Skeletal muscle cell (primary cell): ENCODE data around the gene MND1.
"Not testable (repeated sequence)": the region's sequence is repeated elsewhere in the genome, so short reads cannot be mapped to it uniquely, and the experiment has no call there.

ENCODE experiments used
- DNase-seq: peaks from one replicate; pipeline ENCODE4 v3.0.0-alpha.2; 2010; ENCODE audit warnings: low read depth
- H3K4me3 ChIP-seq: 2 replicates; pipeline ENCODE4 v1.5.1; 2011; ENCODE audit warnings: low read depth, mild to moderate bottlenecking, control low read depth, low read length, moderate library complexity

Gene MND1

DNA sequence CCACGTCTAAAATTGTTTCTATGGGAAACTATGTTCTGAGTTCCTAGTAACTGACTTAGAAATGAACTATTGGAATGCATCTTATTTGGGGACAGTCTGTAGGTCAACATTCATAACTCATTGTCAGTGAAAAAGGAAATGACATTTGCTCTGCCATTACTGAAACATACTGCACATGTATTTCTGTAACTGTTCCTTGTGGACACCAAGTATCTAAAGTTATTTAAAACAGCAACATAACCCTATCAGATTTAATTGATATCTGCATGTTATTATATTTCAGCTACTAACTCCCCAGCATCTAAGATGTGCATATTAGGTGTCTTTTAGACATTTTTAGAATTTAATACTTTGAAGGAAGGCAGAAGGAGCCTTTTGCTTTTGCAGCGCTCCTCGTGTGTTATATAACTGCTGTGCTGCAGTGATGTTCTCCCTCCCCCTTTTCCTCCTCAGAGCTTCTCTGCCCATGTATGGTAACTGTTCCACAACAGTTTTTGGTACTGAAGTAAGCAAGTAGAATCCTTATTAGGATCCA is 84.5 kb downstream of the MND1 start:
- no peak overlapping the region for H3K4me3 ChIP-seq
- no peak for DNase-seq

GRCh38 chr4:153432965-153433753 is 88.7 kb downstream of the MND1 start:
- no peak overlapping the region for H3K4me3 ChIP-seq
- DNase-seq, result no peak

GRCh38 chr4:153433754-153434105 is 89.2 kb downstream of the MND1 start:
- no peak overlapping the region for H3K4me3 ChIP-seq
- DNase-seq, result no peak

- no peak for DNase-seq
These were observed 89.7 kb downstream of the MND1 start for GRCh38 chr4:153434190-153434589.

GRCh38 chr4:153438916-153439756 is 94.6 kb downstream of the MND1 start:
- DNase-seq, result no peak
- H3K4me3 ChIP-seq, result no peak overlapping the region

More at GRCh38 chr4:153434190-153434589, 89.7 kb downstream of the MND1 start:
- H3K4me3 ChIP-seq, result no peak overlapping the region

DNA sequence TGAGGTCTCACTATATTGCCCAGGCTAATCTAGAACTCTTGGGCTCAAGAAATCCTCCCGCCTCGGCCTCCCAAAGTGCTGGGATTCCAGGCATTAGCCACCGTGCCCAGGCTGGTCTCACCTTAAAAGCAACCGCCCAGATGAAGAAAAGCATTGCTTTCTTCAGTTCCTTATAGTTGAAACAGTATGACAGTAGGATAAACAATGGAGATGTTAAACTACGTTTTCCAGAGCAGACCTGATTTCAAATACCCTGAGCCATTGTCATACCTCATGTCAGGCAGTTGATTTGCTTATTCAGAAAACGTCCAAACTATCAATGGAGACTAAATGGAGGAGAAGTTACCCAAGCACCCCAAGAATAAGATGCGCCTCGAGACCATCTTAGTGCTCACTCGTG is 95.3 kb downstream of the MND1 start:
- no peak overlapping the region for H3K4me3 ChIP-seq

DNA sequence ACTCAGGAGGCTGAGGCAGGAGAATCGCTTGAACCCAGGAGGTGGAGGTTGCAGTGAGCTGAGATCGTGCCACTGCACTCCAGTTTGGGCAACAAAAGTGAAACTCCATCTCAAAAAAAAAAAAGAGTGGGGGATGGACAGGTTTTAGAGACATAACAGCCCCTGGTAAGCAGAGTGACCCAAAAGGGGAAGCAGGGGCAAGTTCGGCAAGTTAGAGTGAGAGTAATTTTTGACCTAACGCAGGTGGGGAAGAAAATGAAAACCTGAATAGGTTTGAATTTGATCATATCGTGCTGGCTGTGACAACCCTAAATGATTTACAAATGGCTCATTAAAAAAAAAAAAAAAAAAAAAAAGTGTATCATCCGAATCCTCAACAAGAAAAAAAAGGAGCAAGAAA is 96.0 kb downstream of the MND1 start:
- H3K4me3 ChIP-seq, result no peak overlapping the region
- no peak for DNase-seq

More for the DNA sequence above, 95.3 kb downstream of the MND1 start:
- no peak for DNase-seq

DNA sequence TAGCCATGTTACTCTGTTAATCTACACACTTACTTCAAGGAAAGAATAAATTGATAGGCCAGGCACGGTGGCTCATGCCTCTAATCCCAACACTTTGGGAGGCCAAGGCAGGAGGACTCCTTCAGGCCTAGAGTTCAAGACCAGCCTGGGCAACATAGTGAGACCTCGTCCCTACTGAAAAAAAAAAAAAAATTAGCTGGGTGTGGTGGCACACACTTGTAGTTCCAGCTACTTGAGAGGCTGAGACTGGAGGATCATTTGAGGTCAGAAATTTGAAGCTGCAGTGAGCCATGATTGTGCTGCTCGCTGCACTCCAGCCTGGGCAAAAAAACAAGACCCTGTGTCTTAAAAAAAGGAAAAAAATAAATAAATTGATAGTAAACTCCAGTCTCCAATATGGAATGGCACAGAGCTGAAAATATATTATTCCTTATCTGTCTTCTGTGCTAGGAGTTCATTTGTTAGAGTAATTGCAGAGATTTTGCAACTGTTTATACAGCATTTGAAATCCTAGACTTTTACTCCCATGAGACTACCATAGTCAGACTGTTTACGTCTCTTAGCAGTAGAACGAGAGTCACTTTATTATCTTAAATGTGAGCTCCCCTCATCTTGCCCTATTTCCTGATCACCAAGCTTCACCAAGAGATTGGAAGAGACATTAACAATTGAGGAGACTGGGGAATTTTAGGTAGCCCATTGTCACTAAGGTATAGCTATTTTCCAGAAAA is 102.9 kb downstream of the MND1 start:
- DNase-seq, result peak; percentile 85
- no peak overlapping the region for H3K4me3 ChIP-seq

DNA sequence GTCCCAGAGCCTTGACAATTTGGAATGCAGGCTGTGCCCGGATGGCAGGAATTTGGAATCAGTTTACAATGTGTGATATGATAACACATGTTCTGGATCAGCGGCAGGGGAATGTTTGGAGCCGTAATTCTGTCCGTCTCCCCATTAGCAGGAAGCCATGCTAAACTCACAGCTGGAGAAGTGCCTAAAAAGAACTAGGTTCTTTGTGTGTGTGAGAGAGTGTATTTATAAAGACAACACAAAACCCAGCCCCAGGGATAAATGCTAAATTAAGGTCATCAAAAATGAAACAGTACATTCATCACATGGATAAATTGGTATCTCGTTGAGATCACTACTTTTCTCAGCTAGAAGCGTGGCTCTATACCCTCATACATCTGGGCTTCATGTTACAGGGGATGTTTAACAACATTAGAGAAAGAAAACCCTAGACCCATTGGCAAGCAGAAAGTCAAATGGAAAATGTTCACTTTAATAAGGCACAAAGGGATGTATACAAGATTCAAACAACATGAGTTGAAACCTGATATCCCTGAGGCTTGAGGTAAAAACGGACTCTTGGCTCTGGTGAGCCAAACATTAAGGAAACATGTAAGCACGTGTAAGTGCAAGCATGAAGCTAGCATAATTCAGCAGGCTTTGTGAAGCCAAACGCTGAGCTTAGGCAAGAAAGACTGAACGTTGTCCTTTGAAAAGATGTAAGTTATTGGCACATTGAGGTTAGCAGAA is 103.7 kb downstream of the MND1 start:
- DNase-seq, result no peak
- no peak overlapping the region for H3K4me3 ChIP-seq

DNA sequence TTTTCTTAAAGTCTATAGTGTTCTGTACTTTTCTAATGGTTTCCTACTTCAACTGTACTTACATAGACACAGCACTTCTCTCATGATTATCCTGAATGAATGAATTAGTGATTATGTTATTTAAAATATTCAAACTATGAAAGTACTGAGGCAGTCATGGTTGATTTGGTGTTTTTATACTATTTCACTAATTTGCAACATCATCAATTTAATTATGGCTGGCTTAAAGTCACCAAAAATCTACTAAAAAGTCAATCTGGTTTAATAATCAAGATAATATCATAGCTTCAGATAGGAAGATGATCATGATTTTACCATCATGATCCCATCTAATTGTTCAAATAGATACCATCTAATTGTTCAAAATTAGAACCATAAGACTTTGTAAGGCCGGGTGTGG is 104.8 kb downstream of the MND1 start:
- DNase-seq, result no peak
- no peak overlapping the region for H3K4me3 ChIP-seq

GRCh38 chr4:153450544-153450917 is 106.0 kb downstream of the MND1 start:
- no peak for DNase-seq
- no peak overlapping the region for H3K4me3 ChIP-seq

DNA sequence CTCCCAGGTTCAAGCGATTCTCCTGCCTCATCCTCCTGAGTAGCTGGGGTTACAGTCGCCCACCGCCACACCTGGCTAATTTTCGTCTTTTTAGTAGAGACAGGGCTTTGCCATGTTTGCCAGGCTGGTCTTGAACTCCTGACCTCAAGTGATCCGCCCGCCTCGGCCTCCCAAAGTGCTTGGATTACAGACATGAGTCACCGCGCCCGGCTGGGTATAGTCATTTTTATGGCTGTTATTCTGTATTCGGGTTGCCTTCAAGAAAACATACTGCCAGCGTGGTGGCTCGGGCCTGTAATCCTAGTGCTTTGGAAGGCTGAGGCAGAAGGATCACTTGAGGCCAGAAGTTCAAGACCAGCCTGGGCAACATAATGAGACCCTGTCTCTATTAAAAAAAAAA is 106.7 kb downstream of the MND1 start:
- not testable (repeated sequence) for H3K4me3 ChIP-seq, DNase-seq

DNA sequence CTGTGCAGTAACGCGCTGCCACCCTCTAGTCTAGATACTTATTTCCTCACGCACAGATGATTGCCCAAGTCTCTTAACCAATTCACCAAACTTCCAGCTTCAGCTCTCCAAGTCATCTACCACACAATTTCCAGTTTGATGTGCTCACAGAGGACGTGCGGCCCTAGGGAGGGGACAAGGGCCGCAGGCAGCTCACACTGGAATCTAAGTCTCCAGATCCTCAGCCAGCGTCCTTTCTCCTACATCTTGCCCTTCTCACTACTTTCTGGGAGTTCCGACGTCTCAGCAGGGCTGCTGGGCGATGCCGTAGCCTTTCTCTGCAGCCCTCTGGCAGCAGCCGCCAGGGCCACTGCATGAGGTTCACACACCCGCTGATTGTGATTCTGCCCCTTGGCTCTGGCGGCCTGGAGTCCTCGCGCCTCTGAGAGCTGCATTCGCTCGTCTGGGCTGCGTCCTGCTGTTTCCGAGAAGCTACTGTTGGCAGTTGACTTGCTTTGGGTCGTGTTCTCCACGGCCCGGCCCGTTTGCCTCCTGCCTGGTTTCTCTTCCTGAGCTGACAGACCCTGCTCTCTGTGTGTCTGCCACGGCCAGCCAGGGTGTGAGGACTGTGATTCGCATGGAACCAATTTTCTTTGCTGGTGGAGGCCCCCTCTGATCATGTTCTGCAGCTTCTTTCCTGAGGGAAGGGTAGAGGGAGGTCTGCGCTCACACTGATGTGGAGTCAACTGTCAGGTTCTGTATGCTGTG is 107.6 kb downstream of the MND1 start:
- no peak overlapping the region for H3K4me3 ChIP-seq
- DNase-seq, result no peak

DNA sequence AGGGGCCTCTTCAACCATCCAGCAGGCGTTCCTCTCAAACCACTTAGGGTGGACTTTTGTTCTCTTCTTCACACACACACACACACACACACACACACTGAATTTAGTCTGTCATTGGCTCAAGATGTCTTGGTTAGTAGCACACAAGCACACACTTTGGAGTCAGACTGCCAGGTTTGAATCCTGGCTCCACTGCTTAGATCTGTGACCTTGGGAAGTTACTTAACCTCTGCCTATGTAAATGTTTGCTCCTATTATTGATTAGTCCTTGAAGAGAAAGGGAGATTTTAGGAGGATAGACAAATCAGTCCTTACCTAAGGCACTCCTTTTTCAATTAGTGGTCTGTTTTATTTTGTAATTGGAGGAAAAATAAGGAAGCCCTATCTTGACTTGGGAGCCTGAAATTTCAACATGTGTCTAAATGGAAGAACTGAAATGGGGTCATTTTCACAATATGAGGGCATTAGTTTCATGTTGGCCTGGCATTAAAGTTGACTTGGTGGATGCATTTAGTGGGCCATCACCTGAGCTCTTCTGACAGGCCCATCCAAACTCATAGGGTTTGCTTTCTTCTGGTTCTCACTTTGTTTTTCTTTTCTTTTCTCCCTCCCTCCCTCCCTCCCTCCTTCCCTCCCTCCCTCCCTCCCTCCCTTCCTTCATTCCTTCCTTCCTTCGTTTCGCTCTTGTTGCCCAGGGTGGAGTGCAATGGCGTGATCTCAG is 108.3 kb downstream of the MND1 start:
- no peak for DNase-seq
- H3K4me3 ChIP-seq, result no peak overlapping the region

DNA sequence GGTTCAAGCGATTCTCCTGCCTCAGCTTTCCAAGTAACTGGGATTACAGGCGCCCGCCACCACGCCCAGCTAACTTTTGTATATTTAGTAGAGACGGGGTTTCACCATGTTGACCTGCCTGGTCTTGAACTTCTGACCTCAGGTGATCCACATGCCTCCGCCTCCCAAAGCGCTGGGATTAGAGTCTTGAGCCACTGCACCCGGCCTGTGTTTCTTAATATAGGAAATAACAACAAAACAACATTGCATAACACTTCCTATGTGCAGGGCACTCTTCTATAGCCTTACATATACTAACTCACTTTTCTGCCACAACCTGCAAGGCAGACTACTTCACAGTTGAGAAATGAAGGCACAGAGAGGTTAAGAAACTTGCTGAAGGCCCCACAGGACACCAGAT is 108.9 kb downstream of the MND1 start:
- no peak overlapping the region for H3K4me3 ChIP-seq
- DNase-seq, result no peak

DNA sequence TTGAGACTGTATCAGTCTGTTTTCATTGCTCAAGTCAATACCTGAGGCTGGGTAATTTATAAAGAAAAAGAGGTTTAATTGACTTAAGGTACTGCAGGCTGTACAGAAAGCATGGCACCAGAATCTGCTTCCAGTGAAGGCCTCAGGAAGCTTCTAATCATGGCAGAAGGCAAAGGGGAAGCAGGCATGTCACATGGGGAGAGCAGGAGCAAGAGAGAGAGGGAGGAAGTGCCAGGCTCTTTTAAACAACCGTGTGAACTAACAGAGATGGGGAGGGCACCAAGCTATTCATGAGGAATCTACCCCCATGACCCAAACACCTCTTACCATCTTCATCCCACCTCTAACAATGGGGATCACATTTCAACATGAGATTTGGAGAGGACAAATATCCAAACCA is 114.5 kb downstream of the MND1 start:
- no peak for DNase-seq
- no peak overlapping the region for H3K4me3 ChIP-seq

- H3K4me3 ChIP-seq, DNase-seq: not testable (repeated sequence)
These were observed 117.1 kb downstream of the MND1 start for GRCh38 chr4:153461549-153461948.

- DNase-seq, result no peak
- no peak overlapping the region for H3K4me3 ChIP-seq
These were observed 119.6 kb downstream of the MND1 start for GRCh38 chr4:153464068-153464467.
